Ishikawa (cell line): ENCODE measurements around the gene ST6GALNAC3.

Experiments used
- CEBPB ChIP-seq: IDR thresholded peaks from 2 replicates; pipeline ENCODE4 v1.6.1; 2012
- CREB1 ChIP-seq: IDR thresholded peaks from 2 replicates; pipeline ENCODE4 v1.6.1; 2012; ENCODE audit warnings: low read depth
- EGR1 ChIP-seq: IDR thresholded peaks from 2 replicates; pipeline ENCODE4 v1.6.1; 2012
- EP300 ChIP-seq: IDR thresholded peaks from 2 replicates; pipeline ENCODE4 v1.6.1; 2012; ENCODE audit warnings: borderline replicate concordance
- FOXM1 ChIP-seq: IDR thresholded peaks from 2 replicates; pipeline ENCODE4 v1.6.1; 2012; ENCODE audit warnings: low read depth, borderline replicate concordance
- MAX ChIP-seq: IDR thresholded peaks from 2 replicates; pipeline ENCODE4 v1.6.1; 2012
- NFIC ChIP-seq: IDR thresholded peaks from 2 replicates; pipeline ENCODE4 v1.6.1; 2012
- RAD21 ChIP-seq: IDR thresholded peaks from 2 replicates; pipeline ENCODE4 v1.6.1; 2012; ENCODE audit warnings: low read depth
- TAF1 ChIP-seq: IDR thresholded peaks from 2 replicates; pipeline ENCODE4 v1.6.1; 2012; ENCODE audit warnings: low read depth, mild to moderate bottlenecking
- TCF12 ChIP-seq: IDR thresholded peaks from 2 replicates; pipeline ENCODE4 v1.6.1; 2012; ENCODE audit warnings: low read depth
- TEAD4 ChIP-seq: IDR thresholded peaks from 2 replicates; pipeline ENCODE4 v1.6.1; 2012
- USF1 ChIP-seq: IDR thresholded peaks from 2 replicates; pipeline ENCODE4 v1.6.1; 2012
- YY1 ChIP-seq: IDR thresholded peaks from 2 replicates; pipeline ENCODE4 v1.6.1; 2012; ENCODE audit warnings: low read depth
- ZBTB7A ChIP-seq: IDR thresholded peaks from 2 replicates; pipeline ENCODE4 v1.6.1; 2012; ENCODE audit warnings: low read depth
- TF ChIP-seq, protein P1 (sequence below): IDR thresholded peaks from 2 replicates; pipeline ENCODE4 v1.6.1; 2012; ENCODE audit warnings: low read depth, mild to moderate bottlenecking

The ST6GALNAC3 gene

GRCh38 chr1:76084029-76084627 lies 9.6 kb downstream of the ST6GALNAC3 start:
- TF ChIP-seq MAX, result no peak
- TF ChIP-seq YY1, result no peak
- TF ChIP-seq NFIC, result no peak
- TF ChIP-seq EP300, result no peak
- TF ChIP-seq USF1, result no peak
- no peak for TF ChIP-seq FOXM1
- no peak for TF ChIP-seq TEAD4

DNA sequence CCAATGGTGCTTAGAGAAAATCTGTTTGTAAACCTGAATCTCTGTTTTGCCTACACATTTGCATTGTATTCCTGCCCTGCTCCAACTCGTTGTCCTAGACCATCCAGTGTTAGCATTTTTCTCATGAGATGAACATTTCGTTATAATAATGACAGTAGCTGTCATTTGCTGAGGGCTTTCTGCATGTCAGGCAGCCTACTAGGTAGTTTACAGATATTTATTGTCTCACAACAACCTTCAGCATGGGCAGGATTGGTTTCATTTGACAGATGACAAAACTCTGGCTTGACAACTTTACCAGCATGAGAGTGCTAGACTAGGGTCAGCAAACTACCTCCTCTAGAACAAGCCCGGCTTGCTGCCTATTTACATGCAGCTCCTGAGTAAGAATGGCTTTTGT lies 10.1 kb downstream of the ST6GALNAC3 start:
- no peak for TF ChIP-seq EGR1
- no peak for TF ChIP-seq YY1
- no peak for TF ChIP-seq NFIC

GRCh38 chr1:76086109-76086508 lies 11.6 kb downstream of the ST6GALNAC3 start:
- TF ChIP-seq USF1 (no peak), NFIC (no peak), EGR1 (no peak), CREB1 (no peak), TAF1 (no peak), YY1 (no peak), TCF12 (no peak), RAD21 (no peak), EP300 (no peak), TEAD4 (no peak), CEBPB (no peak), FOXM1 (no peak)
- TF ChIP-seq, protein P1, sequence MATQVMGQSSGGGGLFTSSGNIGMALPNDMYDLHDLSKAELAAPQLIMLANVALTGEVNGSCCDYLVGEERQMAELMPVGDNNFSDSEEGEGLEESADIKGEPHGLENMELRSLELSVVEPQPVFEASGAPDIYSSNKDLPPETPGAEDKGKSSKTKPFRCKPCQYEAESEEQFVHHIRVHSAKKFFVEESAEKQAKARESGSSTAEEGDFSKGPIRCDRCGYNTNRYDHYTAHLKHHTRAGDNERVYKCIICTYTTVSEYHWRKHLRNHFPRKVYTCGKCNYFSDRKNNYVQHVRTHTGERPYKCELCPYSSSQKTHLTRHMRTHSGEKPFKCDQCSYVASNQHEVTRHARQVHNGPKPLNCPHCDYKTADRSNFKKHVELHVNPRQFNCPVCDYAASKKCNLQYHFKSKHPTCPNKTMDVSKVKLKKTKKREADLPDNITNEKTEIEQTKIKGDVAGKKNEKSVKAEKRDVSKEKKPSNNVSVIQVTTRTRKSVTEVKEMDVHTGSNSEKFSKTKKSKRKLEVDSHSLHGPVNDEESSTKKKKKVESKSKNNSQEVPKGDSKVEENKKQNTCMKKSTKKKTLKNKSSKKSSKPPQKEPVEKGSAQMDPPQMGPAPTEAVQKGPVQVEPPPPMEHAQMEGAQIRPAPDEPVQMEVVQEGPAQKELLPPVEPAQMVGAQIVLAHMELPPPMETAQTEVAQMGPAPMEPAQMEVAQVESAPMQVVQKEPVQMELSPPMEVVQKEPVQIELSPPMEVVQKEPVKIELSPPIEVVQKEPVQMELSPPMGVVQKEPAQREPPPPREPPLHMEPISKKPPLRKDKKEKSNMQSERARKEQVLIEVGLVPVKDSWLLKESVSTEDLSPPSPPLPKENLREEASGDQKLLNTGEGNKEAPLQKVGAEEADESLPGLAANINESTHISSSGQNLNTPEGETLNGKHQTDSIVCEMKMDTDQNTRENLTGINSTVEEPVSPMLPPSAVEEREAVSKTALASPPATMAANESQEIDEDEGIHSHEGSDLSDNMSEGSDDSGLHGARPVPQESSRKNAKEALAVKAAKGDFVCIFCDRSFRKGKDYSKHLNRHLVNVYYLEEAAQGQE, result no peak

- no peak for TF ChIP-seq NFIC
- TF ChIP-seq TCF12, result no peak
- TF ChIP-seq CREB1, result no peak
- no peak for TF ChIP-seq FOXM1
- no peak for TF ChIP-seq YY1
- TF ChIP-seq CEBPB, result no peak
- no peak for TF ChIP-seq RAD21
Observed at GRCh38 chr1:76086597-76086996, 12.1 kb downstream of the ST6GALNAC3 start.

- TF ChIP-seq YY1, result no peak
- TF ChIP-seq MAX, result no peak
- no peak for TF ChIP-seq TAF1
- TF ChIP-seq, protein P1, result no peak
- TF ChIP-seq EGR1, result no peak
- no peak for TF ChIP-seq FOXM1
- TF ChIP-seq RAD21, result no peak
- no peak for TF ChIP-seq CEBPB
- no peak for TF ChIP-seq TCF12
- TF ChIP-seq TEAD4, result no peak
- no peak for TF ChIP-seq CREB1
- no peak for TF ChIP-seq USF1
- TF ChIP-seq ZBTB7A, result no peak
Observed at GRCh38 chr1:76090283-76091203, 16.0 kb downstream of the ST6GALNAC3 start.
